HepG2 (cell line): ENCODE results near the gene ARAP1. TPM values are rescaled to one million over a fixed set of nuclear protein-coding genes. Genes with fewer than 3 reads are reported as not detected.

Experiments used
- ATAC-seq: fragments of 200-7000 bp; cut with Tn5 transposase; 3 replicates; pipeline ENCODE4 v1.9.1; 2020; ENCODE audit warnings: mild to moderate bottlenecking, moderate library complexity
- Bru-seq: library from RNA; stranded (reverse); fragments of 400-500 nt; gene quantifications from one replicate; lab custom pipeline; 2021; lab: Mats Ljungman, UMichigan
- BruChase-seq, 2 experiments: library from RNA; stranded (reverse); fragments of 400-500 nt; gene quantifications; one replicate each; lab custom pipeline; 2021; lab: Mats Ljungman, UMichigan
- BruUV-seq: library from RNA; stranded (reverse); fragments of 400-500 nt; replicated peaks from 2 replicates; lab custom pipeline; 2021; lab: Mats Ljungman, UMichigan
- CTCF ChIA-PET: fragments of 300-600 bp; formaldehyde crosslinking; extraction: SDS; loops from one replicate; lab custom pipeline; 2021; ENCODE audit warnings: low total read pairs, inconsistent platforms, low intra/inter-chr PET ratio; lab: Yijun Ruan, JAX
- POLR2A ChIA-PET: fragments of 350-600 bp; sonication (Branson Sonifier 250); formaldehyde crosslinking; loops from one replicate; lab custom pipeline; 2020; ENCODE audit warnings: antibody characterized with exemption, inconsistent platforms; lab: Yijun Ruan, JAX
- DNase-seq: peaks from one replicate; pipeline ENCODE4 v3.0.0-alpha.2; 2015; ENCODE audit warnings: low spot score
- FAIRE-seq: peaks from 3 replicates; lab custom pipeline; 2011; peaks lifted over from hg19 to GRCh38; lab: Jason Lieb, UNC
- H2AFZ ChIP-seq: one replicate; pipeline ENCODE4 v1.6.1; 2011; ENCODE audit warnings: low read length, inconsistent platforms
- H3K27ac ChIP-seq: fragments of 300-600 bp; 3 replicates; pipeline ENCODE4 v1.8.0; 2011; ENCODE audit warnings: mixed run types, mild to moderate bottlenecking, mixed read lengths, low read length, inconsistent platforms; ENCODE audit not compliant: insufficient read depth; ENCODE audit errors: extremely low read length
- H3K27me3 ChIP-seq, 2 experiments: fragments of 200-600 bp in 1 of 2; 2 replicates in 1 of 2; 3 replicates in 1 of 2; pipeline versions ENCODE4 v1.6.0 to v1.8.0; 2011; ENCODE audit warnings: low read length in 2 of 2, mild to moderate bottlenecking in 2 of 2, moderate library complexity in 2 of 2, inconsistent platforms in 1 of 2; ENCODE audit not compliant: insufficient read depth in 2 of 2, control insufficient read depth in 1 of 2
- H3K36me3 ChIP-seq, 2 experiments: fragments of 200-600 bp in 1 of 2; replicated peaks in 1 of 2; 2 replicates in 1 of 2; 3 replicates in 1 of 2; pipeline versions ENCODE4 v1.5.1 to v1.8.0; 2011; ENCODE audit warnings: low read length in 2 of 2, inconsistent platforms in 1 of 2; ENCODE audit not compliant: insufficient read depth in 2 of 2, control insufficient read depth in 1 of 2
- H3K4me1 ChIP-seq: 2 replicates; pipeline ENCODE4 v1.5.1; 2012; ENCODE audit warnings: low read length, inconsistent platforms; ENCODE audit not compliant: insufficient read depth
- H3K4me2 ChIP-seq: 2 replicates; pipeline ENCODE4 v1.6.0; 2011; ENCODE audit warnings: low read depth, low read length, inconsistent platforms
- H3K4me3 ChIP-seq, 3 experiments: fragments of 200-600 bp in 1 of 3; sonication (generic), shearing (Covaris generic) in 1 of 3; replicated peaks in 1 of 3; 2 replicates each; pipeline ENCODE4 v1.5.1; 2011 to 2016; ENCODE audit warnings: low read length in 3 of 3, inconsistent platforms in 2 of 3, low read depth in 2 of 3, mild to moderate bottlenecking in 2 of 3, control low read depth in 1 of 3, mixed read lengths in 1 of 3; ENCODE audit not compliant: insufficient read depth in 1 of 3
- H3K79me2 ChIP-seq: one replicate; pipeline ENCODE4 v1.6.1; 2011; ENCODE audit warnings: low read length, inconsistent platforms; ENCODE audit not compliant: insufficient read depth
- H3K9ac ChIP-seq: 2 replicates; pipeline ENCODE4 v1.6.0; 2011; ENCODE audit warnings: mild to moderate bottlenecking, low read depth, low read length, inconsistent platforms; ENCODE audit not compliant: insufficient read depth
- H3K9me3 ChIP-seq: 2 replicates; pipeline ENCODE4 v1.5.1; 2012; ENCODE audit warnings: mild to moderate bottlenecking, low read length
- H4K20me1 ChIP-seq: 2 replicates; pipeline ENCODE4 v1.6.0; 2011; ENCODE audit warnings: inconsistent platforms, mild to moderate bottlenecking, low read length, moderate library complexity; ENCODE audit not compliant: insufficient read depth
- CHD2 ChIP-seq: IDR thresholded peaks from 2 replicates; pipeline ENCODE4 v1.6.1; 2011; ENCODE audit warnings: low read depth, low read length, improper control_type of control experiment
- EED ChIP-seq: sonication (generic); formaldehyde crosslinking; IDR thresholded peaks from 2 replicates; pipeline ENCODE4 v1.5.0; 2020; ENCODE audit warnings: mild to moderate bottlenecking, missing genetic modification reagents
- ELF1 ChIP-seq: sonication (generic); formaldehyde crosslinking; IDR thresholded peaks from 2 replicates; pipeline ENCODE4 v1.4.0; 2020; ENCODE audit warnings: missing genetic modification reagents
- GABPB1 ChIP-seq: IDR thresholded peaks from 2 replicates; pipeline ENCODE4 v1.6.1; 2016; ENCODE audit warnings: mild to moderate bottlenecking, missing genetic modification reagents, moderate library complexity, missing compliant biosample characterization
- KDM4B ChIP-seq: sonication (generic); formaldehyde crosslinking; IDR thresholded peaks from 2 replicates; pipeline ENCODE4 v1.4.0; 2020; ENCODE audit warnings: missing genetic modification reagents
- KDM5B ChIP-seq: sonication (generic); formaldehyde crosslinking; IDR thresholded peaks from 2 replicates; pipeline ENCODE4 v1.4.0; 2020; ENCODE audit warnings: missing genetic modification reagents, mild to moderate bottlenecking, borderline replicate concordance
- RAD21 ChIP-seq: fragments of 450-650 bp; formaldehyde crosslinking; IDR thresholded peaks from 2 replicates; pipeline ENCODE4 v1.5.0; 2020; ENCODE audit warnings: mild to moderate bottlenecking
- RARA ChIP-seq: IDR thresholded peaks from 2 replicates; pipeline ENCODE4 v1.6.1; 2016; ENCODE audit warnings: missing genetic modification reagents, missing compliant biosample characterization
- RXRB ChIP-seq: IDR thresholded peaks from 2 replicates; pipeline ENCODE4 v1.6.1; 2016; ENCODE audit warnings: borderline replicate concordance, missing genetic modification reagents, missing compliant biosample characterization
- ZFP91 ChIP-seq: sonication (generic); formaldehyde crosslinking; IDR thresholded peaks from 2 replicates; pipeline ENCODE4 v1.9.0; 2022; ENCODE audit warnings: missing genetic modification reagents, mild to moderate bottlenecking, borderline replicate concordance
- ZMYM2 ChIP-seq: sonication (generic); formaldehyde crosslinking; IDR thresholded peaks from 2 replicates; pipeline ENCODE4 v1.8.0; 2022; ENCODE audit warnings: mild to moderate bottlenecking, missing genetic modification reagents
- ZMYM3 ChIP-seq: sonication (generic); formaldehyde crosslinking; IDR thresholded peaks from 2 replicates; pipeline ENCODE4 v1.5.1; 2020; ENCODE audit warnings: mild to moderate bottlenecking, missing genetic modification reagents
- ZNF446 ChIP-seq: sonication (generic); formaldehyde crosslinking; IDR thresholded peaks from 2 replicates; pipeline ENCODE4 v1.5.0; 2020; ENCODE audit warnings: mild to moderate bottlenecking, missing genetic modification reagents
- ZNF607 ChIP-seq: sonication (generic); formaldehyde crosslinking; IDR thresholded peaks from 2 replicates; pipeline ENCODE4 v1.5.1; 2020; ENCODE audit warnings: missing genetic modification reagents, mild to moderate bottlenecking, borderline replicate concordance
- ZNF740 ChIP-seq: sonication (generic); formaldehyde crosslinking; IDR thresholded peaks from 2 replicates; pipeline ENCODE4 v1.4.0; 2020; ENCODE audit warnings: missing genetic modification reagents
- WGBS: methylation state at CpG from one replicate; pipeline ENCODE4 v1.1.6; 2017; ENCODE audit warnings: low lambda C conversion rate; 5-methylcytosine and 5-hydroxymethylcytosine counted together
- in situ Hi-C: cut with HindIII; loops from 2 replicates; pipeline ENCODE4 v1.10.0; 2017; ENCODE audit warnings: low pct_unique_long_range_greater_than_20kb; ENCODE audit not compliant: extremely low pct_ligation_motif_present
- intact Hi-C: fragments of 100-400 bp; cut with micrococcal nuclease; formaldehyde crosslinking; loops from one replicate; pipeline ENCODE4 v1.10.0; 2022; ENCODE audit not compliant: unreplicated experiment
- long read RNA-seq, 2 experiments: library from RNA in 1 of 2; library from polyadenylated mRNA in 1 of 2; stranded (forward) in 1 of 2; unstranded in 1 of 2; transcript quantifications; one replicate each; pipeline ENCODE4 v2.0.0, GENCODE V29; 2019 to 2022
- polyA minus RNA-seq, 3 experiments: library from RNA; depleted of rRNA, polyadenylated mRNA; stranded (reverse); fragments of >200 nt; gene quantifications; 2 replicates each; pipeline ENCODE4 v1.2.3, GENCODE V29; 2011; ENCODE audit warnings: low replicate concordance in 1 of 3
- polyA plus RNA-seq, 8 experiments: library from polyadenylated mRNA; depleted of rRNA in 3 of 8; stranded (reverse) in 7 of 8; unstranded in 1 of 8; fragments of >200 nt; fragmentation: Illumina TruSeq in 4 of 8; extraction: Trizol in 4 of 8; gene quantifications; 2 replicates each; pipeline versions ENCODE4 v1.2.1 to v1.2.3, GENCODE V29; 2011 to 2016; ENCODE audit warnings: low read depth in 4 of 8, missing spikeins in 1 of 8, mixed read lengths in 1 of 8; ENCODE audit not compliant: insufficient read depth in 1 of 8
- total RNA-seq, 5 experiments: library from RNA; depleted of rRNA; stranded (reverse); fragments of >200 nt; fragmentation: Illumina TruSeq; extraction: Trizol; gene quantifications; 2 replicates each; pipeline ENCODE4 v1.2.3, GENCODE V29; 2016; ENCODE audit warnings: low read depth in 1 of 5

The ARAP1 gene
- 55.2 and 55.5 TPM in 2 replicates for total RNA-seq (2016; rRNA removed; fragmentation: Illumina TruSeq; extraction: Trizol)
- total RNA-seq (2016; cell fraction: cytosol; rRNA removed; fragmentation: Illumina TruSeq; extraction: Trizol; ENCODE audit: low read depth): 21.9 TPM in 2 replicates
- total RNA-seq (2016; cell fraction: insoluble cytoplasmic fraction; rRNA removed; fragmentation: Illumina TruSeq; extraction: Trizol): 49.1 and 52.3 TPM in 2 replicates
- total RNA-seq (2016; cell fraction: membrane; rRNA removed; fragmentation: Illumina TruSeq; extraction: Trizol): 15.6 and 18.1 TPM in 2 replicates
- 76.5 and 77.3 TPM in 2 replicates for total RNA-seq (2016; cell fraction: nucleus; rRNA removed; fragmentation: Illumina TruSeq; extraction: Trizol)
- polyA plus RNA-seq (2011; rRNA removed): 43.2 and 64.0 TPM in 2 replicates
- 27.5 and 37.2 TPM in 2 replicates for polyA plus RNA-seq (2011; cell fraction: cytosol; rRNA removed)
- 341 and 362 TPM in 2 replicates for polyA plus RNA-seq (2011; cell fraction: nucleus; rRNA removed)
- 33.2 and 39.7 TPM in 2 replicates for polyA plus RNA-seq (2012)
- 2.2 and 3.2 TPM in 2 replicates for polyA plus RNA-seq (2016; cell fraction: cytosol; fragmentation: Illumina TruSeq; extraction: Trizol; ENCODE audit: low read depth)
- 40.0 and 49.8 TPM in 2 replicates for polyA plus RNA-seq (2016; cell fraction: insoluble cytoplasmic fraction; fragmentation: Illumina TruSeq; extraction: Trizol; ENCODE audit: low read depth)
- 5.5 and 6.6 TPM in 2 replicates for polyA plus RNA-seq (2016; cell fraction: membrane; fragmentation: Illumina TruSeq; extraction: Trizol; ENCODE audit: low read depth)
- polyA plus RNA-seq (2016; cell fraction: nucleus; fragmentation: Illumina TruSeq; extraction: Trizol; ENCODE audit: insufficient read depth, low read depth): 163 and 180 TPM in 2 replicates
- 42.6 and 95.7 TPM in 2 replicates for polyA minus RNA-seq (2011; rRNA and poly(A)+ RNA removed; ENCODE audit: low replicate concordance)
- polyA minus RNA-seq (2011; cell fraction: cytosol; rRNA and poly(A)+ RNA removed): 32.2 and 38.2 TPM in 2 replicates
- polyA minus RNA-seq (2011; cell fraction: nucleus; rRNA and poly(A)+ RNA removed): 73.1 and 90.3 TPM in 2 replicates
- percentile 76 among the genes with signal in this experiment for Bru-seq, nascent RNA
- BruChase-seq, experiment 1, labeled RNA remaining after a 6-hour chase: percentile 73 among the genes with signal in this experiment
- percentile 76 among the genes with signal in this experiment for BruChase-seq, experiment 2, labeled RNA remaining after a 2-hour chase
- long read RNA-seq, experiment 1, partial matches to known transcripts: 27 of 32 reads
- long read RNA-seq, experiment 1, other reads (novel, unspliced or antisense): 5 of 32 reads
- long read RNA-seq, experiment 2, partial matches to known transcripts: 66 of 148 reads
- long read RNA-seq, experiment 2, other reads (novel, unspliced or antisense): 80 of 148 reads

GRCh38 chr11:72752088-72752914 is at the start of gene ARAP1:
Gene ARAP1, minus strand, starts transcription at chr11:72752408. Its CDS starts 25,280 bp downstream, at chr11:72727128.
- ChIA-PET CTCF (no interaction called here), POLR2A (interaction anchor here (0.8 to 1.8 kb wide), 6 partner anchors 13 to 34 kb away, joined by 3 to 7 read pairs (median 4); no protein-coding TSS in a partner anchor)
- Histone ChIP-seq H3K9me3 (no peaks in the 10 kb centered on the region), H3K4me2 (peak within 1 kb of the TSS; percentile 92), H2AFZ (no peak within 1 kb of the TSS), H3K36me3 (peaks cover 11 to 29% of the 10 kb centered on the region in 2 experiments; a peak in 4 of 5 replicates), H4K20me1 (peaks cover 10% of the 10 kb centered on the region; the same call in 1 of the 2 replicates), H3K27me3 (no peaks in the 10 kb centered on the region; a peak in 1 of 5 replicates), H3K27ac (peak within 1 kb of the TSS; percentile 83), H3K4me1 (peaks cover 56% of the 10 kb centered on the region), H3K4me3 (peak within 1 kb of the TSS; percentile 77 to 94 (median 88)), H3K9ac (peak within 1 kb of the TSS; percentile 77), H3K79me2 (peaks cover 43% of the 10 kb centered on the region)
- peak; percentile 8 for FAIRE-seq
- in situ Hi-C loops: loop anchor here (5.0 kb wide), 1 partner anchor 40 kb away; the partner anchor contains the start of gene STARD10
- DNase-seq: peak; percentile 68
- intact Hi-C loops: loop anchor here (2.0 kb wide), 1 partner anchor 14 kb away; no protein-coding TSS in a partner anchor
- ATAC-seq: peak; percentile 60
- 2% methylated on average over 23 of the region's 51 CpGs for WGBS
- BruUV-seq: no TSS peak
- TF ChIP-seq GABPB1 (peak; percentile 84), ZNF740 (CRISPR knock-in tag) (peak; percentile 56; the same call in 1 of the 2 replicates), RAD21 (peak; percentile 27; the same call in 1 of the 2 replicates), RARA (CRISPR knock-in tag) (peak; percentile 40; the same call in 1 of the 2 replicates), EED (0 out of 2 replicates have a peak, but pooled peaks have one; percentile 15), ZNF446 (CRISPR knock-in tag) (0 out of 2 replicates have a peak, but pooled peaks have one; percentile 24), RXRB (0 out of 2 replicates have a peak, but pooled peaks have one; percentile 11), KDM5B (CRISPR knock-in tag) (peak; percentile 68; the same call in 1 of the 2 replicates), ELF1 (CRISPR knock-in tag) (0 out of 2 replicates have a peak, but pooled peaks have one; percentile 6), CHD2 (no peak), KDM4B (0 out of 2 replicates have a peak, but pooled peaks have one; percentile 45), ZMYM3 (CRISPR knock-in tag) (peak; percentile 92), ZFP91 (CRISPR knock-in tag) (peak; percentile 81), ZMYM2 (CRISPR knock-in tag) (0 out of 2 replicates have a peak, but pooled peaks have one; percentile 25), ZNF607 (CRISPR knock-in tag) (peak; percentile 47; the same call in 1 of the 2 replicates)
